Lung (tissue), 12 donors: ENCODE results near the gene DLG2. TPM values are rescaled to one million over a fixed set of nuclear protein-coding genes. Genes with fewer than 3 reads are reported as not detected.
A peak's percentile ranks its signal among the peaks of the same experiment; 100 is the strongest.

Experiments used
- ATAC-seq: fragments of 200-7000 bp; cut with Tn5 transposase; one replicate; pipeline ENCODE4 v1.9.1; 2020; ENCODE audit warnings: moderate number of reproducible peaks; ENCODE audit not compliant: insufficient read depth, low FRiP score
- DNase-seq, 3 donors: peaks; one replicate each; pipeline ENCODE4 v3.0.0-alpha.2; 2013 to 2017
- H3K27ac ChIP-seq, 2 donors: one replicate each; pipeline ENCODE4 v1.5.1; 2013; ENCODE audit warnings: mild to moderate bottlenecking in 2 of 2, moderate library complexity in 2 of 2, control low read depth in 1 of 2, inconsistent platforms in 1 of 2, low read depth in 1 of 2, low read length in 1 of 2
- H3K27me3 ChIP-seq, 3 donors: one replicate each; pipeline ENCODE4 v1.5.1; 2013; ENCODE audit warnings: low read length in 2 of 3; ENCODE audit not compliant: control insufficient read depth in 3 of 3, insufficient read depth in 3 of 3
- H3K36me3 ChIP-seq, 4 donors: one replicate each; pipeline ENCODE4 v1.5.1; 2013; ENCODE audit warnings: low read length in 4 of 4, mild to moderate bottlenecking in 1 of 4, moderate library complexity in 1 of 4; ENCODE audit not compliant: control insufficient read depth in 4 of 4, insufficient read depth in 4 of 4
- H3K4me1 ChIP-seq, 5 donors: one replicate each; pipeline ENCODE4 v1.5.1; 2013; ENCODE audit warnings: low read length in 5 of 5, mild to moderate bottlenecking in 2 of 5, moderate library complexity in 1 of 5; ENCODE audit not compliant: control insufficient read depth in 5 of 5, insufficient read depth in 5 of 5
- H3K4me3 ChIP-seq: one replicate; pipeline ENCODE4 v1.5.1; 2013; ENCODE audit warnings: mild to moderate bottlenecking, control low read depth, moderate library complexity
- H3K9ac ChIP-seq, 2 donors: one replicate each; pipeline ENCODE4 v1.5.1; 2013; ENCODE audit warnings: low read length in 2 of 2, control low read depth in 1 of 2; ENCODE audit not compliant: insufficient read depth in 1 of 2
- H3K9me3 ChIP-seq, 4 donors: one replicate each; pipeline ENCODE4 v1.5.1; 2013; ENCODE audit warnings: low read length in 3 of 4, mild to moderate bottlenecking in 1 of 4, moderate library complexity in 1 of 4; ENCODE audit not compliant: control insufficient read depth in 4 of 4, insufficient read depth in 3 of 4
- CTCF ChIP-seq: IDR thresholded peaks from 2 replicates; pipeline ENCODE4 v1.5.1; 2012; ENCODE audit warnings: mild to moderate bottlenecking; ENCODE audit errors: control extremely low read depth, extremely low read depth
- WGBS, 2 donors: extraction: QIAGEN DNeasy Blood & Tissue Kit; methylation state at CpG; one replicate each; pipeline ENCODE4 v1.1.7; 2013; 5-methylcytosine and 5-hydroxymethylcytosine counted together
- polyA plus RNA-seq, 2 donors: library from polyadenylated mRNA; stranded (reverse); fragments of 200-250 nt; gene quantifications; one replicate each; pipeline ENCODE4 v1.2.1, GENCODE V29; 2013
- total RNA-seq, 2 donors: library from RNA; depleted of rRNA in 1 of 2; stranded (reverse); fragments of >200 nt in 1 of 2; gene quantifications; one replicate each; pipeline ENCODE4 v1.2.1, GENCODE V29; 2014 to 2021
- donor health status: control.
- donor health status: control.
- donor health status: Bipolar disorder and iron deficiency.
- donor health status: healthy.
- donor health status: DM: yes; HTN: yes; CAD: no.

The DLG2 gene
- total and polyA plus RNA-seq, 4 donors, result 0.32 to 24.1 (median 5.4) TPM

- H3K4me3 ChIP-seq, result no peak overlapping the region
- peaks cover 0 to 5% (median 0%) of the 10 kb centered on the region in 5 donors for H3K4me1 ChIP-seq
- H3K27me3 ChIP-seq, result no peaks in the 10 kb centered on the region
- WGBS, 2 donors, result 46 to 64% methylated on average over 15 of the region's 15 CpGs
- no peak overlapping the region for H3K27ac ChIP-seq
- H3K9me3 ChIP-seq, result no peaks in the 10 kb centered on the region
- H3K9ac ChIP-seq, result peak overlapping the region in 1 of 2 donors; percentile 16
- no peaks in the 10 kb centered on the region for H3K36me3 ChIP-seq
- ATAC-seq (no peak), DNase-seq (peak; percentile 13 to 30 (median 23))
- no peak for TF ChIP-seq CTCF
Observed at GRCh38 chr11:85132851-85133585, 494.1 kb downstream of the DLG2 start.

GRCh38 chr11:85127349-85127748 is 499.8 kb downstream of the DLG2 start:
- Histone ChIP-seq H3K9me3 (no peaks in the 10 kb centered on the region), H3K4me1 (peaks cover 0 to under 1% (median 0%) of the 10 kb centered on the region in 5 donors), H3K9ac (no peak overlapping the region), H3K27ac (no peak overlapping the region), H3K4me3 (no peak overlapping the region), H3K36me3 (no peaks in the 10 kb centered on the region), H3K27me3 (no peaks in the 10 kb centered on the region)
- ATAC-seq (no peak), DNase-seq (no peak)
- 61 to 80% methylated on average over 2 of the region's 2 CpGs for WGBS, 2 donors
- TF ChIP-seq CTCF, result no peak

GRCh38 chr11:85123752-85124231 is 503.4 kb downstream of the DLG2 start:
- Histone ChIP-seq H3K27ac (no peak overlapping the region), H3K4me3 (no peak overlapping the region), H3K9ac (no peak overlapping the region), H3K27me3 (no peaks in the 10 kb centered on the region), H3K36me3 (no peaks in the 10 kb centered on the region), H3K9me3 (no peaks in the 10 kb centered on the region), H3K4me1 (no peaks in the 10 kb centered on the region)
- WGBS, 2 donors, result 72 to 83% methylated on average over 1 of the region's 1 CpG
- DNase-seq, result no peak
- no peak for TF ChIP-seq CTCF
- ATAC-seq, result no peak

- TF ChIP-seq CTCF, result no peak
- 64 to 78% methylated on average over 1 of the region's 1 CpG for WGBS, 2 donors
Observed at GRCh38 chr11:85118151-85118550, 509.0 kb downstream of the DLG2 start.

More at GRCh38 chr11:85118151-85118550, 509.0 kb downstream of the DLG2 start:
- no peak for ATAC-seq
- H3K36me3 ChIP-seq, result no peaks in the 10 kb centered on the region
- H3K9me3 ChIP-seq, result no peaks in the 10 kb centered on the region
- H3K9ac ChIP-seq, result no peak overlapping the region
- no peaks in the 10 kb centered on the region for H3K4me1 ChIP-seq
- no peak overlapping the region for H3K4me3 ChIP-seq
- no peak for DNase-seq
- H3K27ac ChIP-seq, result no peak overlapping the region
- H3K27me3 ChIP-seq, result no peaks in the 10 kb centered on the region
